Activated CD4-positive, alpha-beta T cell treated with anti-CD3 and anti-CD28 coated beads, Interleukin-2, amount 50 U/mL, for 4 hours (primary cell): ENCODE data around the gene PKNOX2.

Experiments
- DNase-seq, 2 experiments: peaks; one replicate each; pipeline ENCODE4 v3.0.0-alpha.2; 2020

The PKNOX2 gene

GRCh38 chr11:125289419-125290098, 125.0 kb downstream of the PKNOX2 start:
- DNase-seq, result no peak

DNA sequence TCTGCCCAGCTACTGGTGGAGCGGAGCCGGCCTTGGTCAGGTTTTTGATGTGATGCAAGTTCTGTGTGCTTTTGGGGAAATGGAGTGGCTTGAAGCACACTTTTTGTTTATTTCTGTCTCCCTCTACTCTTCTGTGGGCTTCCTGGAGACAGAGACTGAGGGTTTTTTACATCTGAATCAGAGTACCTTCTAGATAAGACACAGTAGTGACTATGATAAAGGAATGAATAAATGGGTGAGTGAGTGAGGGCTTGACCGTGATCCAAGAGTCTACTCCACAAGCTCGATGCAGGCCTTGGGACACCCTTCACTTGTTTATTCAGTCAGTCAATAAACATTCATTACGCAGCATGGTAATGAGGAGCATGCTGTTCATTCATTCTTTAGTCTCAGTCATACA, 125.7 kb downstream of the PKNOX2 start:
- DNase-seq, result no peak

GRCh38 chr11:125292100-125292499, 127.5 kb downstream of the PKNOX2 start:
- DNase-seq, result no peak

DNA sequence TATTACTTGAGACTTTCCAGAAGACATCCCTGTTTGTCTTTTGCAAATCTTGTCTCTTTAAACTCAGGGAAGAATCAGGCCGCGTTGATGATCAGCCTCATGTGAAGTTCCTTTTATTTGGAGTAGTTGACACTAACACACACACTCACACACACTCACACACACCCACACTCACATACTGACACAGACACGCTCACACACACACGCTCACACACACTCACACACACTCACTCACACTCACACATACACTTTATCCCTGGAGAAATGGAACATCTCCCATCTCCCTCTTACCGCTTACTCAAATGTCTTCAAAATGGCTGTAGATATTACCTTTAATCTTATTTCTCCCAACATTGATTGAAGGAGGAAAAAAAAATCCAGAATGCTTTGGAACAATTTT, 129.0 kb downstream of the PKNOX2 start:
- no peak for DNase-seq

- no peak for DNase-seq
Observed at GRCh38 chr11:125295931-125296330, 131.4 kb downstream of the PKNOX2 start.

DNA sequence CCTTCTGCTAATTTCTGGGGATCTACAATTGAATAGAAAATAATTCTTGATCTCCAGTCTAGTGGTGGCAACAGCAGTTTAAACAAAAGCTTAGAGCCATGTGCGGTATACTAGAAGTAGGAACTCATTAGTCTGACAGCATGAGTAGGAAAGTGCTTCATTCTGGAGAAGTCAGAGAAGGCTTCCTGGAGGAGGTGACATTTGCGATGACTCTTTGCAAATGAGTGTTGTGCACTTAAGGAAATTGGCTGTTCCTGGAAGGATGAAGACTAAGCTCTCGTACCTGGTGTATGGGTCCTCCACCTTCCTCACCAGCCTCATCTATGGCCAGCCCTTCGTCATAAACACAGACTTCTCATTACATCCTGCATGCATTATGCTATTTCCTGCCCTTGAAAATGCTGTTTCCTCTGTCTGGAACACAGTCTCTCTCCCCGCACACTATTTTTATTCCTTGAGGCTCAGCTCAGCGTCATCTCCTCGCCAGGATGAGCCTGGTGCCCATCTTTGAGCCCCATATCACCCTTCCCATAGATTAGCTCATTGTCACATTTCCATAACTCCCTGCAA, 132.9 kb downstream of the PKNOX2 start:
- DNase-seq, result no peak

DNA sequence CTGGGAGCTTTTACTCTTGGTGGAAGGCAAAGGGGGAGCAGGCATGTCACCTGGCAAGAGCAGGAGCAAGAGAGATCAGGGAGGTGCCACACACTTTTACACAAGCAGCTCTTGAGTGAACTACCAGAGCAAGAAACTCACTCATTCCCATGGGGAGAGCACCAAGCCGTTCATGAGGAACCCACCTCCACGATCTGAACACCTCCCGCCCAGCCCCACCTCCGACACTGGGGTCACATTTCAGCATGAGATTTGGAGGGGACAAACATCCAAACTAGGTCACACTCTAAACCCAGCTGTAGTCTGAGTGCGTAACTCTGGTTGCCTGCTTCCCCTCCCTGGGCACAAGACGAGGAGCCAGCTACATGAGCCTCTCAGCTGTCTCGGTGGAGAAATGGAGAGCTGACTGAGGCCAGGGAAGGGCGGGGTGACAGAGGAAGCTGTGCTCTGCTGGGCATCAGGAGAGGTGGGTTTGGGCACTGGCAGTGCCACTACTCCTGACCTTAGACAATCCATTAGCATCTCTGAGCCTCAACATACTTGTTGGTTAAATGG, 134.6 kb downstream of the PKNOX2 start:
- DNase-seq, result no peak

DNA sequence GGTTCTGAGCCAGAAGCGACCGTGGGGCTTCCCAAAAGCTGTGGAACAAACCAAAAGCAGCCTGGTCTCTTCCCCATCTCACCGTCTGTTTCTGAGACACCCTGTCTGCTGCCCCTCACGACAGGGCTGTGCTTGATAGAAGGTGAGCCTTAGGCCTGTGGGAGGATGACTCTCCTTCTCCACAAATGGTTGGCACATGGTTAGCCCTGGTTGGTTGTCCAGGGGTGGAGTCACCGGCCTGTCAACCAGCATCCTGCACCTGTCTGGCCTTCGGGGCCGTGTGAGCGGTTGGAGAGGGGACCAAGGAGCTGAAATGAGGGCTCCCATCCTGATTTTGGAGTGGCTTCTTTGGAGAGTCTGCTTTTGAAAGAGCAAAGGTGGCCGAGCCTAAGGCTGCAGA, 135.3 kb downstream of the PKNOX2 start:
- no peak for DNase-seq

- DNase-seq, result no peak
Observed at GRCh38 chr11:125300791-125301218, 136.3 kb downstream of the PKNOX2 start.

DNA sequence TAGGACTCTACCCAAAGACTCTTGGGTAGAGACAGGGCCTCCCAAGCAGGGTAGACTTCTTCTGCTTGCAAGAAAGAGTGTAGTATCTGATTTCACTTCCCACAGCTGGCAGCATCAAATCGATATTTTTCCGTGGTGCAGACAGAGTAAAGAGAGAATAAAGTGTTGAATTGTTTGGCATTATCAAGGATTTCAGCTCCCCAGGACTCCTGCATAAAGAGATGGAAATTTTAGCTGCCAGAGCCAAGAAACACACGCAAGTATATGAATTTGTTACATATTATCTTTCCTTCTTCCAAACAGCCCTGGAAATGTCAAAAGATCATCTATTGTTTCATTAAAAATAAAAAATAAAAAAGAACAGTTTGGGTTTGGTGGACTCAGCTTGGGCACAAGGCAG, 136.8 kb downstream of the PKNOX2 start:
- no peak for DNase-seq

GRCh38 chr11:125303186-125303585, 138.6 kb downstream of the PKNOX2 start:
- DNase-seq, result no peak

GRCh38 chr11:125303694-125304093, 139.1 kb downstream of the PKNOX2 start:
- no peak for DNase-seq

DNA sequence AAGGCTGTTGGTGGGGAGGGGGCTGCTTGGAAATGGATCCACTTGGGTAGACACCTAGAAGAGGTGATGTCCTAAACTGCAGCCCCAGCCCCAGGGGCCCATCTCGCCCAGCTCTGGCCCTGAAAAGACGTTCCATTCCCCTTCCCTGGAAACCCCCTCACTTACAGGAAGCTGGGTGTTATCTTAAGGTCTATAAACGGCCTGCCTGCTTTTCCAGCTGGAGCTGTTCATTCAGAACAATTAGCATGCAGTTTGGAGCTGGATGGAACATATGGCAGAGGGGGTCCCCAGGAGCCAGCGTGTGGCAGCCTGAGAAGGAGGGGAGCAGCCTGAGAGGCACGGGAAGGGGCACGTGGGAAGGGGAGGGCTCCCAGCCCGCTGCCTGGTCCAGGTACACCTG, 139.6 kb downstream of the PKNOX2 start:
- no peak for DNase-seq

DNA sequence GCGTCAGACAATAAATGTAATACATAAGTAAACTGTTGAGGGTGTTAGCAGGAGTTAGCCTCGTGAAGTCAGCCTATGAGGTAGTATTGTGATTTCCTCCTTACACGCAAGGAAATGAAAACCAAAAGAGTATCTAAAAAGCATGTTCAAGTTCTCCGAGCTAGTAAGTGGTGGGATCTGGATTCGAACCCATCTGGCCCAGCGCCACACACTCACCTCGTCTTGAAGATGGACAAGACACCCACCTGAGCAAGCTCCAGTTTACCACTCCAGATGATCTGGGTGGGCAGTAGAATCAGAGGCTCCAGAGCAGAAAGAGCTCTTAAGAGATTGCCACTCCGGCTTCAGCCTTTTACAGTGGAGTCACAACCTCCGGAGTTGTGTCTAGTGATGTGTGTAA, 140.3 kb downstream of the PKNOX2 start:
- DNase-seq, result no peak

DNA sequence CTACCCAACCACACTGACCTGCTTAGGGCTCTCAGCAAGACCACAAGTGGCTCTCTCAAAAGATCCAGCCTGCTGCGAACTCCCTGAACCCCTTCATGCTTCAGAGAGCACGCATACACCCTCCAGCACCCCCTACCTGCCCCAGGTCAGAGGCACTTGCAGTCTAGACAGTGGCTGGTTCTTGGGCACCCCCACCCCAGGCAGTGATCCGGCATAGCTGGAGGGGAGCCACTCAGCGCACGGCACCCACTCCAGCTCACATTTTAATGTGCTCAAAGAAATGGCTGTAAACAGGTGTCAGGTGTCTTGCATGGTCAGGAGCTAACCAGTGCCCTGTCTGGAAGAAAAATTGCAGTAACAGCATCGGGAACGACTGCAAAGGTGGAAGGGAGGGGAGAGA, 140.8 kb downstream of the PKNOX2 start:
- DNase-seq, result no peak

DNA sequence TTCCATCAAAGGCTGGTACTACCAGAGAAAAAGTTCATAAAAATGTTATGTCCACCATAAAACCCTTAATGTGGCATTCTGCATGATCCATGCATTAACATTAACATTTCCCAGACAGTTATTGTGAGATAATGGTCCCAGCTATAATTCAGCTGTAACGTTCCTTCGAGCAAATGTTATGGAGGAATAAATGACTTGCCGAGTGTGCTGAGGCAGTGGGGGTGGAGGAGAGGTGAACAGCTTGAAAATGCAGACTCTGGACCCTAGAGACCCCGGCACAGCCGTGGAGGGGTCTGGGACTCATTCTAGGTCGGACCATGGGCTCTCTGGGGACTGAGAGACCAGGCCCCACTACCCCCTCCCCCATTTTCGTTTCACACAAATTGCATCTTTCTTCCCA, 141.9 kb downstream of the PKNOX2 start:
- no peak for DNase-seq

GRCh38 chr11:125308246-125308645, 143.7 kb downstream of the PKNOX2 start:
- no peak for DNase-seq

DNA sequence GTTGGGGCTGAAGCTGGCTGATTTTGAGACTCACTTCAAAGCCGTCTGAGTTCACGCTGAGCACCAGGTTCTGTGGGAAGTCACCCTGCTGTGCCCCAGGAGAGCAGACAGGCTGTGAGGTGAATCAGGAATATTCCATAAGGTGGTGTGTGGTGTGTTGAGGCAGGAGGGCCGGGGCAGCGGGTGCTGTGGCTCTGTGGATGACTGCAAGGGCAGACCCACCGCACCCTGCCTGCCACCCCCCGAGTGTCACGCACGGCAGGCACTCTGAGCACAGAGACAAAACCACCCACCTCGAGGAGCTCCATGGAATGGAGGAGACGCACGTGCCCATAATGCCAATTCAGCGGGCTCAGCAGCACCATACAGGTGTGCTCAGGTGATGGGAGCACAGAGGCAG, 147.8 kb downstream of the PKNOX2 start:
- DNase-seq, result no peak

DNA sequence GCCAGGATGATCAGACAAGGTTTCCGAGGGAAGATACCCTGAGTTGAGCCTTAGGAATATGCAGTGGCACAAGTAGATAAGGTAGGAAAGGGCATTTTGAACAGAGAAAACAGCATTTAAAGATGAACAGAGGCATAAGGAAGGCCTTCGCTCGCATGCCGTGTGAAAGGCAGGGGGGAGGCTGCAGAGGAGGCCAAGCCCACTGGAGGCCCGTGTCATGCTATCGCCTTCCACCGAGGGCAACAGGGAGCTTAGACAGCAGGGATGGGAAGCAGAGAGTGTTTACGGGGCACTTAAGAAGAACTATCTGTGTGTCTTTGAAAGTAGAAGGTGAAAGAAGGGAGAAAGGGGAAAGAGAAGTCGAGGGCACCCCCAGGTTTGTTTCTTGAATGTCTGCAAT, 148.3 kb downstream of the PKNOX2 start:
- no peak for DNase-seq

DNA sequence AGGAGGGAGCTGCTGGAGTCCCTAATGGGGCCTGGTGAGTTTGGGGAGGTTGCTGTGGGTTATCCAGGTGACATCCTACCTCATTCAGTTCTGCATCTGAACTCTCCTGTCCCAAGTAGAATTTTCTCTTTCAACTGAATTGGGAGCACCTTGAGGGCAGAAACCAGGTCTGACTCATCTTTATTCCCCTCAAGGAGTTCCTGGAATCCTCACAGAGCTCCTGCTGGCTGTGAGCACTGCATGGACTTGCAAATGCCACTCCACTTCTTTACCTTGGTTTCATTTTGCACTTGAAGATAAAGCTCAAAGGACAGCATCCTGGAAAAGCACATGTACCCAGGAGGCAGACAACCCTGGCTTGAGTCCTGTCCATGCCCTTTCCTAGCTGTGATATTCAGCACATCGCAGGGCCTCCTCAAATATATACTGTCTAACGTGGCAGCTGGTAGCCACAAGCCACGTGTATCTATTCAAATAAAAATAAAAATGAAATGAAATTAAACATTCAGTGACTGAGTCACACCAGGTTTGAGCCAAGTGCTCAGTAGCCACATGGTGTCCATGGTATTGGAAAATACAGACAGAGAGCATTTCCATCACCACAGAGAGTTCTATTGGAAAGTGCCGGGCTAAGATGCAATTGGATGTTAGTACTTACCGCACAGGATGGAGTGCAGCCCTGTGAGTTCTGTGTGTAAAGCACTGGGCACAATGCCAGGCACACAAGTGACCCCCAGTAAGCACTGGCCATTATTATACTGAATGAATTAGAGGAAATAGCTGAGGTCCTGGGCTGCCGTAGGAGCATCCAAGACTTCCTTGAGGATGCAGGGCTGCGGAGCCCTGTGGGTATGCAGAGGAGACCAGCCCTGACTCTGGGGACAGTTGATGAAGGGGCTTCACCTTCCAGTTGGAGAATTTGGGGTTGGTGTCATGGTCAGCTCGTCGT, 149.0 kb downstream of the PKNOX2 start:
- DNase-seq, result no peak

GRCh38 chr11:125314276-125315078, 149.9 kb downstream of the PKNOX2 start:
- DNase-seq, result no peak

- no peak for DNase-seq
Observed at GRCh38 chr11:125315079-125315740, 150.7 kb downstream of the PKNOX2 start.
